ENCODE data around the gene PXYLP1. TPM values are rescaled to one million over a fixed set of nuclear protein-coding genes. Genes with fewer than 3 reads are reported as not detected.
A peak's percentile ranks its signal among the peaks of the same experiment; 100 is the strongest.

Gene PXYLP1
- total and polyA plus RNA-seq, 2 donors (not counting 1 experiment from before 2014, with no cell fraction given) = 1.4 to 4.5 TPM

GRCh38 chr3:141331377-141332318 is 100.0 kb downstream of the PXYLP1 start:
- Mint-ChIP-seq H3K27me3 (no peaks in the 10 kb centered on the region), H3K9me3 (ENCODE audit: insufficient read depth) (no peaks in the 10 kb centered on the region), H3K27ac (no peak overlapping the region), H3K4me3 (no peak overlapping the region), H3K4me1 (peaks cover 10% of the 10 kb centered on the region)
- no peaks in the 10 kb centered on the region for H3K9me3 ChIP-seq (ENCODE audit: control extremely low read depth in 1 of 3, control insufficient read depth in 2 of 3, insufficient read depth in 1 of 3, low read length in 2 of 3)
- no peaks in the 10 kb centered on the region for H4K20me1 ChIP-seq (ENCODE audit: control insufficient read depth, insufficient read depth, low read length, poor library complexity, severe bottlenecking)
- no peak overlapping the region for H3K4me2 ChIP-seq (replicated peaks; ENCODE audit: low read depth, low read length, poor library complexity, severe bottlenecking)
- H3K36me3 ChIP-seq (replicated peaks in 1 of 2; ENCODE audit: control extremely low read depth in 1 of 2, control insufficient read depth in 1 of 2, extremely low read depth in 1 of 2, insufficient read depth in 2 of 2, low read length in 1 of 2) = no peaks in the 10 kb centered on the region
- H3K27me3 ChIP-seq (replicated peaks in 1 of 4; ENCODE audit: control extremely low read depth in 1 of 4, control insufficient read depth in 3 of 4, insufficient read depth in 4 of 4, low read length in 3 of 4) = no peaks in the 10 kb centered on the region
- TF ChIP-seq EZH2 (IDR thresholded peaks at IDR 0.05; ENCODE audit: borderline replicate concordance, insufficient read depth, low read depth, low read length, poor library complexity, severe bottlenecking) = no peak
- TF ChIP-seq, protein P1, sequence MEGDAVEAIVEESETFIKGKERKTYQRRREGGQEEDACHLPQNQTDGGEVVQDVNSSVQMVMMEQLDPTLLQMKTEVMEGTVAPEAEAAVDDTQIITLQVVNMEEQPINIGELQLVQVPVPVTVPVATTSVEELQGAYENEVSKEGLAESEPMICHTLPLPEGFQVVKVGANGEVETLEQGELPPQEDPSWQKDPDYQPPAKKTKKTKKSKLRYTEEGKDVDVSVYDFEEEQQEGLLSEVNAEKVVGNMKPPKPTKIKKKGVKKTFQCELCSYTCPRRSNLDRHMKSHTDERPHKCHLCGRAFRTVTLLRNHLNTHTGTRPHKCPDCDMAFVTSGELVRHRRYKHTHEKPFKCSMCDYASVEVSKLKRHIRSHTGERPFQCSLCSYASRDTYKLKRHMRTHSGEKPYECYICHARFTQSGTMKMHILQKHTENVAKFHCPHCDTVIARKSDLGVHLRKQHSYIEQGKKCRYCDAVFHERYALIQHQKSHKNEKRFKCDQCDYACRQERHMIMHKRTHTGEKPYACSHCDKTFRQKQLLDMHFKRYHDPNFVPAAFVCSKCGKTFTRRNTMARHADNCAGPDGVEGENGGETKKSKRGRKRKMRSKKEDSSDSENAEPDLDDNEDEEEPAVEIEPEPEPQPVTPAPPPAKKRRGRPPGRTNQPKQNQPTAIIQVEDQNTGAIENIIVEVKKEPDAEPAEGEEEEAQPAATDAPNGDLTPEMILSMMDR (IDR thresholded peaks at IDR 0.05) = no peak
- peak; percentile 60 for ATAC-seq (ENCODE audit: low read depth)
- POLR2A ChIA-PET = no interaction called here
- intact Hi-C loops (cut with micrococcal nuclease) = no loop called here
- CTCF ChIA-PET = interaction anchor here (0.9 to 1.5 kb wide), 3 partner anchors 8 to 123 kb away, joined by 3 read pairs; no protein-coding TSS in a partner anchor
- H3K4me3 ChIP-seq (ENCODE audit: control extremely low read depth in 1 of 5, extremely low read depth in 1 of 5, insufficient read depth in 1 of 5, low read depth in 2 of 5, low read length in 4 of 5) = no peak overlapping the region
- H3K4me1 ChIP-seq (ENCODE audit: control insufficient read depth in 2 of 2, insufficient read depth in 2 of 2, low read length in 2 of 2) = peaks cover 2 to 3% of the 10 kb centered on the region in 2 donors
- H2AFZ ChIP-seq (ENCODE audit: insufficient read depth, low read depth, low read length, poor library complexity, severe bottlenecking) = no peak overlapping the region
- WGBS (ENCODE audit: insufficient coverage) = 72% methylated on average over 8 of the region's 9 CpGs
- no peaks in the 10 kb centered on the region for H3K79me2 ChIP-seq (ENCODE audit: control insufficient read depth, insufficient read depth, low read length)
- H3K27ac ChIP-seq (ENCODE audit: low read length in 2 of 2) = no peak overlapping the region
- no peak overlapping the region for H3K9ac ChIP-seq (ENCODE audit: low read length)
- DNase-seq = no peak

DNA sequence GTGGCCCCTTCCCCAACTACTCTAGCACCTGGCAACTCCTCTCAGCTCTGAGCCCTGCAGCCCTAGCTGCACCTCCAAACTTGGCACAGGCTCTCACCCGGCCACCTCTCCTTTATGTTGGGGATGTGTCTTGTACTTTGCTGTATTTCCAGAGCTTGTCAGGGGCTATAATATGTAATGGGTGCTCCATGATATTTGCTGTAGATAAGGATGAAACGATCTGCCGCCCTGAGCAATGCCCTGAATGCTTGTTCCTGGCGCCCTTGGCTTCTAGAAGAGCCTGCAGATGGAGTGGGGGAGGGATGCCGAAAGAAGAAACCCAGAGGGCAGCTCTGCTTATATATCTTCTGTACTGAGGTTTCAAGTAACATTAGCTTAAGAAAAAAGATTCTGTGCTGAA is 100.8 kb downstream of the PXYLP1 start:
- Mint-ChIP-seq H3K4me3 (no peak overlapping the region), H3K27me3 (no peaks in the 10 kb centered on the region), H3K4me1 (peaks cover 18% of the 10 kb centered on the region), H3K9me3 (ENCODE audit: insufficient read depth) (no peaks in the 10 kb centered on the region), H3K27ac (no peak overlapping the region)
- Histone ChIP-seq H3K9ac (ENCODE audit: low read length) (no peak overlapping the region), H3K9me3 (ENCODE audit: control extremely low read depth in 1 of 3, control insufficient read depth in 2 of 3, insufficient read depth in 1 of 3, low read length in 2 of 3) (no peaks in the 10 kb centered on the region), H2AFZ (ENCODE audit: insufficient read depth, low read depth, low read length, poor library complexity, severe bottlenecking) (no peak overlapping the region), H3K27ac (ENCODE audit: low read length in 2 of 2) (no peak overlapping the region), H3K79me2 (ENCODE audit: control insufficient read depth, insufficient read depth, low read length) (no peaks in the 10 kb centered on the region), H3K36me3 (replicated peaks in 1 of 2; ENCODE audit: control extremely low read depth in 1 of 2, control insufficient read depth in 1 of 2, extremely low read depth in 1 of 2, insufficient read depth in 2 of 2, low read length in 1 of 2) (no peaks in the 10 kb centered on the region), H3K27me3 (replicated peaks in 1 of 4; ENCODE audit: control extremely low read depth in 1 of 4, control insufficient read depth in 3 of 4, insufficient read depth in 4 of 4, low read length in 3 of 4) (no peaks in the 10 kb centered on the region), H3K4me1 (ENCODE audit: control insufficient read depth in 2 of 2, insufficient read depth in 2 of 2, low read length in 2 of 2) (peaks cover 10 to 11% of the 10 kb centered on the region in 2 donors), H3K4me3 (ENCODE audit: control extremely low read depth in 1 of 5, extremely low read depth in 1 of 5, insufficient read depth in 1 of 5, low read depth in 2 of 5, low read length in 4 of 5) (no peak overlapping the region), H4K20me1 (ENCODE audit: control insufficient read depth, insufficient read depth, low read length, poor library complexity, severe bottlenecking) (no peaks in the 10 kb centered on the region), H3K4me2 (replicated peaks; ENCODE audit: low read depth, low read length, poor library complexity, severe bottlenecking) (no peak overlapping the region)
- TF ChIP-seq, protein P1 (IDR thresholded peaks at IDR 0.05) = no peak
- TF ChIP-seq EZH2 (IDR thresholded peaks at IDR 0.05; ENCODE audit: borderline replicate concordance, insufficient read depth, low read depth, low read length, poor library complexity, severe bottlenecking) = no peak
- DNase-seq (no peak), ATAC-seq (ENCODE audit: low read depth) (no peak)
- ChIA-PET POLR2A (no interaction called here), CTCF (interaction anchor here (0.9 kb wide), 1 partner anchor 122 kb away, joined by 3 read pairs; no protein-coding TSS in a partner anchor)
- intact Hi-C loops (cut with micrococcal nuclease) = no loop called here
- WGBS (ENCODE audit: insufficient coverage) = 96% methylated on average over 5 of the region's 5 CpGs

Data from B cell (primary cell).